ENCODE results near the gene THSD1. TPM values are rescaled to one million over a fixed set of nuclear protein-coding genes. Genes with fewer than 3 reads are reported as not detected.

Gene THSD1
- total RNA-seq, 1 donor = 9.9 TPM

DNA sequence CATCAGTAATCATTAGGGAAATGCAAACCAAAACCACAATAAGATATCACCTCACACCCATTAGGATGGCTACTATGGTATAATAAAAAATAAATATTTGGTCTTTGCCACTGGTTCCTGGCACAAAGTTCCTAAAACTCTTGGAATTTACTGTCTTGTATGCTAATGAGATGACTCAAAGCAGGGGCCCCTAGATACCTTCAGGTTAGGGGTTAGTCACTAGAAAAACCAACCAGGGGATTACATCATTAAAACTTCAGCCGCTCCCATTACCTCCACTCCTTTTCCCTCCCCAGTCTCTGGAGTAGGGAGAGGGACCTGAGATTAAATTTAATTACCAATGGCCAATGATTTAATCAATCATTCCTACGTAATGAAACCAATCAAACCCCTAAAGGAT lies 49.6 kb downstream of the THSD1 start:
- no peak for DNase-seq (ENCODE audit: low read depth)
- H3K4me3 ChIP-seq (ENCODE audit: low read depth, low read length) = no peak overlapping the region
- TF ChIP-seq, protein P1, sequence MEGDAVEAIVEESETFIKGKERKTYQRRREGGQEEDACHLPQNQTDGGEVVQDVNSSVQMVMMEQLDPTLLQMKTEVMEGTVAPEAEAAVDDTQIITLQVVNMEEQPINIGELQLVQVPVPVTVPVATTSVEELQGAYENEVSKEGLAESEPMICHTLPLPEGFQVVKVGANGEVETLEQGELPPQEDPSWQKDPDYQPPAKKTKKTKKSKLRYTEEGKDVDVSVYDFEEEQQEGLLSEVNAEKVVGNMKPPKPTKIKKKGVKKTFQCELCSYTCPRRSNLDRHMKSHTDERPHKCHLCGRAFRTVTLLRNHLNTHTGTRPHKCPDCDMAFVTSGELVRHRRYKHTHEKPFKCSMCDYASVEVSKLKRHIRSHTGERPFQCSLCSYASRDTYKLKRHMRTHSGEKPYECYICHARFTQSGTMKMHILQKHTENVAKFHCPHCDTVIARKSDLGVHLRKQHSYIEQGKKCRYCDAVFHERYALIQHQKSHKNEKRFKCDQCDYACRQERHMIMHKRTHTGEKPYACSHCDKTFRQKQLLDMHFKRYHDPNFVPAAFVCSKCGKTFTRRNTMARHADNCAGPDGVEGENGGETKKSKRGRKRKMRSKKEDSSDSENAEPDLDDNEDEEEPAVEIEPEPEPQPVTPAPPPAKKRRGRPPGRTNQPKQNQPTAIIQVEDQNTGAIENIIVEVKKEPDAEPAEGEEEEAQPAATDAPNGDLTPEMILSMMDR (IDR thresholded peaks at IDR 0.05; ENCODE audit: insufficient read depth, low read depth, low read length) = no peak

DNA sequence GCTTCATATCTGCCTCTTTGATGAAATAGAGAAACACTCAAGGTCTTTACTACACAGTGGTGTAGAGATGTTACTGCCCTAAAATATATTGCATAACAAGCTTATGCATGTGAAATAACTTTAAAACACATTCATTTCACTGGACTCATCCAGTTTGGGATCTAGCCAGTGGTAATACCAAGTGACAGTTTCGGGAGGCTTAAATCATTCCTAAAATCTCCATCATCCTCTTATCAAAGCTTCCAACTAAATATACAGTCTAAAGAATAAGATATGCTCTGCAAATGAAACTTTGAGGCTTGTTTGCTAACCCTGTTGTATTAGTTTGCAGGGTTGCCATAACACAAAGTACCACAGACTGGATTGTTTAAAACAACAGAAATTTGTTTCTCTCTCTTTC lies 52.8 kb downstream of the THSD1 start:
- no peak for DNase-seq (ENCODE audit: low read depth)
- TF ChIP-seq, protein P1 (IDR thresholded peaks at IDR 0.05; ENCODE audit: insufficient read depth, low read depth, low read length) = no peak
- H3K4me3 ChIP-seq (ENCODE audit: low read depth, low read length) = no peak overlapping the region

DNA sequence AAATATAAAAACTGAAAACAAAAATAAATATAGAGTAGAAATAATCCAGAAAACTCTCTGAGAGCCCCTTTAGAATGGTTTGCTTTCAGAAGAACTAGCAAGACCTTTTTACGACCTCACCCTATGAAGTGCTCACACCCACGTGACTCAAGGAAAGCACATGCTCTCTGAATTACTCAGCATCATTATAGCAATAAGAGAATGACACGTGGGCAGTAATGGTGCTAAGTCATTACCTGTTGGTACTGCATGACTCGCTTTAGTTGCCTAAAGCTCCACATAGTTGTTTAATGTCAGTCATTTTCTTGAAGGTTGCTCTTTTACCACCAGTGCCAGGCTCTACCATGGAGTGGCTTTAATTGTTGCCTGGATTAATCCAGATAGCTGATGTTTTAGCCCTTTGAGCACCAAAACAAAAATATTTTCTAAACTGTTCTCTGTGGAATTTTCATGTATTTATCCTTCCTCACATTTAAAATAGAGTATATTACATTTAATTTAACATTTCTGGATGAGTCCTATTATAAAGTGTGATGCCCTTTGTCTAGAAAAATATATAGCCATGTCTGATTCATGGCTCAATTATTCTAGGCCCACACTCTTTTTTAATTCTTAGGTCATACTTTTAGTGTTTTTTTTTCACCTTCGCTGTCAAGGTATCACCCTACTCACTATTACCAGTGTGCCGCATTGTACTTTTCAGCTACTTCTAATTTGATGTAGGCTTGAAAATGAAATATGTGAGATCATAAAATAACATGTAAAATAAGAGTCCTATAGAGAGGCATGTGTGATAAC lies 56.8 kb downstream of the THSD1 start:
- peak; percentile 55 for DNase-seq (ENCODE audit: low read depth)
- no peak overlapping the region for H3K4me3 ChIP-seq (ENCODE audit: low read depth, low read length)
- TF ChIP-seq, protein P1 (IDR thresholded peaks at IDR 0.05; ENCODE audit: insufficient read depth, low read depth, low read length) = no peak

DNA sequence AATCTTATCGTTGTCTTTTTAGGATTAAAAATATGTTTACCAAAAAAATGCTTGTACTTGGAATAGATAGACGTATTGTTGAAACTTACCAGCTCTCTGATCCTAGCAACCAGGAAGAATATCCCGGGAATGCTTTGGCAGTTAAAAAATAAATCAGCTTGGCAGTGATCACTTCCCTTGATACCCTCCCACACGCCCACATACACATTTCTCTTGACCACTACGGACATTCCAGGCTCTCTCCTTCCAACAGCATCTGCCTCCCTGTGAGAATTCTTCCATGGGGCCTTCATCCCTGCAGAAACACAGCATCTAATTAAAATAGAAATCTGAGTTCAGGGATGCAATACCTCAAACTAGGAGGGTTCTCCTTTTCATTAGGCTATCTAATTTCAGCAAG lies 57.9 kb downstream of the THSD1 start:
- no peak overlapping the region for H3K4me3 ChIP-seq (ENCODE audit: low read depth, low read length)
- TF ChIP-seq, protein P1 (IDR thresholded peaks at IDR 0.05; ENCODE audit: insufficient read depth, low read depth, low read length) = no peak
- peak; percentile 60 for DNase-seq (ENCODE audit: low read depth)

DNA sequence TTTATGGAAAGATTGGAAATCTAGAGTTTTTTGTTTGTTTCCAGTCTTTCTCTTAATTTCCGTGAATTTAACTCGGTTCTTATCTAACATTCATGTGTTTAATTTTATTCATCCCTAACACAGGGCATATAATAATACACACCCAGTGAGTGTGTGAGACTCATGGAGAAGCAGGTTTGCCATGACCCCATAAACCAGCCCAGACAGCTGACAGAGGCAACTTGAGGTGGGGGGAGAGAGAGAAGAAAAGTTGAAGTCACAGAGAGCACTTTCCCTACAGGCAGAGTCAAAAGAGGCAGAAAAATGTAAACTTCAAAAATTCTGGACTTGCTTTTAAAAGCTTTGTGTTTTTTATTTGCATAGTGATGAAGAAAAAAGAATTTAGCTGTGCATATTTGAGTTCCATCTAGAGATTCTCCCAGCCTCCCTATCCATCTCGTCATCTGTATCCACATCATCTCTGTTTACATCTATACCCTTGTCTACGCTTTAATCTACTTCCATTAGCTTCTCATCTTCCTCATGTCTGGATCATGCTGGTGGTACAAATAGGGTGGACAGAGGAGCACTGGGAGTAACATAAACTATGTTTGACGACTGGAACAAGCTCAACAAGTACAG lies 60.2 kb downstream of the THSD1 start:
- TF ChIP-seq, protein P1 (IDR thresholded peaks at IDR 0.05; ENCODE audit: insufficient read depth, low read depth, low read length) = no peak
- DNase-seq (ENCODE audit: low read depth) = peak; percentile 33
- no peak overlapping the region for H3K4me3 ChIP-seq (ENCODE audit: low read depth, low read length)

DNA sequence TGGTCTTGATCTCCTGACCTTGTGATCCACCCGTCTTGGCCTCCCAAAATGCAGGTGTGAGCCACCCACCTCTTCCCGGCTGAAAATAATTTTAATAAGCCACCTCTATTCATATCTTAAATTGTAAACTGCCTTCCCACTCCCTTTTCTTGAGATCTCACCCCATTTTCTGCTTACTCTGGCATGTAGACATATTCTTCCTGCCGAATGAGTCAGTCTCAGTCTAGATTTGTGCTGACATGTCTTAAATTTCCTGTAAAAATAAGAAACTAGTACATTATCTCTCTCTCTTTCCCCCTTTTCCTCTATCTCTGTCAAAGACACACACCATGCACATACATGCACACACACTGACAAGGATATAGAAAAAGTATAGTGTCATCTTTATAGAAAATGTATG lies 60.9 kb downstream of the THSD1 start:
- no peak overlapping the region for H3K4me3 ChIP-seq (ENCODE audit: low read depth, low read length)
- DNase-seq (ENCODE audit: low read depth) = no peak
- TF ChIP-seq, protein P1 (IDR thresholded peaks at IDR 0.05; ENCODE audit: insufficient read depth, low read depth, low read length) = no peak

Measured in fibroblast of villous mesenchyme (primary cell).